HG03097 (cell line): ENCODE data around the gene RCAN1.

Source experiments
- ATAC-seq: cut with Tn5 transposase; IDR thresholded peaks from one replicate; pipeline ENCODE4 v1.9.1; 2021; ENCODE audit not compliant: unreplicated experiment, low FRiP score

The RCAN1 gene

DNA sequence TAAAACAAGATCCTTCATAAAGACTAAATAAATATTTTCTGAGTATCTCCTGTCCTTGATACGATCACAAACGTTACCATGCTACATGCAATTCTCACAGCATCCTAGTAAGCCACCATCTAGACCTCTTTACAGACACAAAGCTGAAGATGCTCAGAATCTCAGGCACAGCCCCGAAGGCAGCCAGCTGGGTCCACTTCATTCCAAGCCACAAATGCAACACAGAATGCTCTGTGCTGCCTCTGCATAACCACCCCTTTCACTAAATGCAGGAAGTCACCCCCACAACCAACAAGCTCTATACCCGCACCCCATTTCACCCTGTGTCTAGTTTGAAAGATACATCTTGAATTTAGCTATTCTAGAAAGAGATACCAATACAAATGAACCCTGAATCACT, 12.9 kb downstream of the RCAN1 start:
- ATAC-seq = no peak

DNA sequence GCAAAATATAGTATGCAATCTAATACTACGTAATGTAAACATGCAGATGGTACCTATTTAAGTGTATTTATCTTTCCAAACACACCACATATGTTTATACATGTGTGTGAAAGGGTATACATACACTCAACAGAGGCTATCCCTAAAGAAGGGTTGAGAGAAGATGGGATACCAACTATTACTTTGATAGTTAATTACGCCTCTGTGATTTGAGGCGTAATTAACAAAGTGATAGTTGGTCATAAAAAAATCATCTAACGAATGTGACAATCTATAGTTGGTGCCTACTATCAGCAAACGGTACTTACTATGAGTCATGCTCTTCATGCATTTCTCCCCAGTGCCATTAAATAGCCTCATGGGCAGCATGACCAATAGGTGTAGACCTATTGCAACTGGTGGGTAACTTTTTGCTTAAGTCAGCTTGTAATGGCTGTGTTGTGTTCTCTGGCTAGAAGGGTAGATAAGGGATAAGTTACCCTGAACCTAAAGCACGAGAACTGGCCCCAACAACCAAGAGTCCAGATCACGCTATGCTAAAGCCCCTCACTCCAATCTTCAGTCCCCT, 15.3 kb downstream of the RCAN1 start:
- no peak for ATAC-seq

DNA sequence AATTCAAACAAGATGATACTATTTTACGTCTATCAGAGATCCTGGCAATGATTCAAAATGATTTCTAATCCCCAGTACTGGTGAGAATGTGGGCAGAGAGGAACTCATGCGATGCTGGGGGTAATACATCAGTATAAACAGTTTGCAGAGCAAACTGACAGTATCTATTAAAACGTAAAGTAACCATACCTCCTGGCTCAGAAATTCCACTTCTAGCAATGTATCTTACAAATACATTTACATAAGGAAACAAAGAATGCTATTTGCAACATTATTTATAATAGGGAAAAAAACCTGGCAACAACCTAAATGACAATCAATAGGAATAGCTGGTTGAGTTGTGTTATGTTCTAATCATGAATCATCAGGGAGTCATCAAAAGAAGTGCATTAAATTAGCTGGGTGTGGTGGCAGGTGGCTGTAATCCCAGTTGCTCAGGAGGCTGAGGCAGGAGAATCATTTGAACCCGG, 15.9 kb downstream of the RCAN1 start:
- ATAC-seq = no peak

DNA sequence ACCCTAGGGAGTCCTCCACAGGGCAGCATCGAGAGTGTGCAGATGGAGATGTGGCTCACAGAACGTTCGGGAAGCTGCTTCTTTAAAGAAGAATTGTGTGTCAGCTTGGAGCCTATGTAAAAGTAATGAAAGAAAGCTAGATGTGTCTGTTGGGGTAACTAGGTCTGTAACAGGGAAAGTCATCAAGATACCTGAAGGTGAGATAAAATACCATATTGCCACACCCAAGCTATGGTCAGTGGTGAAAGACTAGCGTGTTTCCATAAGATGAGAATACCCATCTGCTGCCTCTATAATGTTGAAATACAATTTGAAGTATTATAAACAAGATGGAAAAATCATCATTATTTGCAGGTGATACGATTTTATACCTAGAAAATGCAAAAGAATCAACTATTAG, 17.5 kb downstream of the RCAN1 start:
- no peak for ATAC-seq

DNA sequence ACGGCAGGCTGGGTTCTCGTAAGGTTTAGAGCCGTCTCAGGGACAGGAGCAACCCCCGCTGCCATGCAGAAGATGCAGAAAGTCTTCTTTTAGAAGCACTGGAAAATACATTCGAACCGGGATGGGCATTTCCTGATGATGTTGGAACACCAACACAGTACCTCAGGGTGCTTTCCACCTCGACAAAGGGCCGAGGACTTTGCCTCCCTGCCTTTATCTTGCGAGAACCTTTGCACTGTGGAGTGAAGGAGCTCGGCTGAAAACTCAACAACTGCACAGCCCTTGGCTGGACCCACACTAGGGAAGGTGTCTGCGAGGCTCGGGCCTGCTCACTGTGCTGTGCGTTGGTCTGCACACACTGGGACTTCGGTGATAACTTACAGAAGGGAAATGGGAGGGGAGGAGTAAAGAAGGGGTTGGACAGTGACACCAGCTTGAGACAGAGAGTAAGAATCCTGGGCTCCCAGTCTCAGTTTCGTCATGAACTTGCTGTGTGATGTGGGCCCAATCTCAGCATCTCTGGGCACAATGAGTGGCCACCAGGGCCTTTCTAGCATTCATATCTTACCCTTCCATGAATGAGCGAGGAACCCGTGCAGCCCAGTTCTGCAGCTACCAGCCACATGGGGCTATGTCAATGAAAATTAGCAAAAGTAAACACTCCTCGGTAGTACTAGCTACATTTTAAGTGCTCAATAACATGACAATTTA, 18.2 kb downstream of the RCAN1 start:
- ATAC-seq = no peak

DNA sequence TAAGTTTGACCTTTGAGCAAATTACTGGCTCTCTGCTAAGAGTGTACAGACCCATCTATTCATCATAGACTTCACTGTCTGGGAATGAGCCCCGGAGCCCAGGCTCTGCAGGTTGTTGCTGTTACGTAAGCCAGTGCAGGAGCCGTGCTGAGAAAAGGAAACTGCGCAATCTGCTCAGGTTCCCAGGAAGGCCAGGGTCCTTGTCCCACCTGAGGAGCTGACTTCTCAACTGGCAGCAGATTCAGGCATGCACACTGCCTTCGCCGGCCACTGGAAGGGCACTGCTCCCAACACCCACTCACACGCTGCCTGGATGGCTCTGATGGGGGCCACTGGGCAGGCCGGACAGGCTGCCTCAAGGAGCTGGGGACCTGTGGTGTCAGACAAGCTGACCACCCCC, 19.5 kb downstream of the RCAN1 start:
- no peak for ATAC-seq

DNA sequence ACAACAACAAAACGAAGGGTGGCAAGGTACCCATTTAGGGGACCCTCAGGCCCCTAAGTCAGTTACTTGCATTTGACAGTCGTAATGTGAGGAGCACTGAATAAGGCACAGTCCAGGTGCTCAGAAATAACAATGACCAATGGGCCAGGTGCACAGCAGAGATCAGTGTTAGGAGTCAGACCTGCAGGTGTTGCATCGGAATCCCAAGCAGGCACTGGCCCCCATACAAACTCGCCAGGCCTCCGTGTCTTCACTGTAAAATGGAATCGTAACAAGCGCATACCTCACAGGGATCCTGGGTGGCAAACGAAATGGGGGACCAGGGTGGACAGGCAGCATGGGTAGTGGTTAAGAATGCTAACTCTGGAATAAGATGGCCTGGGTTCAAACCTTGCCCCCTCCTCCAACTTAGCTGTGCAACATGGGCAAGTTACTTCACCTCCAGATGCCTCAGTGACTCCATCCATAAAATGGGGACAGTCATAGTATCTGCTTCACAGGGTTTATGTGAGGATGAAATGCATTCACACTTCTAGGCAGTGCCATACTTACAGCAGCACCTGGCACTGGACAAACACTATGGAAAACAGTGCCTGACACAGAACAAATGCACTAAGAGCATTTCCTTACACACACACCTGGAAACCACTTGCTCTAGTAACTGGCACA, 20.2 kb downstream of the RCAN1 start:
- no peak for ATAC-seq

DNA sequence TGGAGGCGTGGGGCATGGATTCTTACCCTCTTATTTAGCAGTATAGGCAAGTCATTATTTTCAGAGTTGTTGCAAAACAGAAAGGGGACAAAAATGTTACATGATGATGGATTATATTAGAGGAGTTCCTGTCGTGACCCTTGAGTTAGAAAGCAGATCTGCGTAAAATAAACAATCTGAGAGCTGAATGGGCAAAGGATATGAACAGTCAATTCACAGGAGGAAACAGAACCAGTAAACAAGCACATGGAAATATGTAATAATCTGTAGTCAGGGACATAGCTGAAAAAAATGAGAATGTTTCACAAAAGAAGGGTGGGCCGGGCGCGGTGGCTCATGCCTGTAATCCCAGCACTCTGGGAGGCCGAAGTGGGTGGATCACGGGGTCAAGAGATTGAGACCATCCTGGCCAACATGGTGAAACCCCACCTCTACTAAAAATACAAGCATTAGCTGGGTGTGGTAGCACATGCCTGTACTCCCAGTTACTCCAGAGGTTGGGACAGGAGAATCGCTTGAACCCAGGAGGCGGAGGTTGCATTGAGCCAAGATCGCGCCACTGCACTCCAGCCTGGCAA, 20.9 kb downstream of the RCAN1 start:
- no peak for ATAC-seq

DNA sequence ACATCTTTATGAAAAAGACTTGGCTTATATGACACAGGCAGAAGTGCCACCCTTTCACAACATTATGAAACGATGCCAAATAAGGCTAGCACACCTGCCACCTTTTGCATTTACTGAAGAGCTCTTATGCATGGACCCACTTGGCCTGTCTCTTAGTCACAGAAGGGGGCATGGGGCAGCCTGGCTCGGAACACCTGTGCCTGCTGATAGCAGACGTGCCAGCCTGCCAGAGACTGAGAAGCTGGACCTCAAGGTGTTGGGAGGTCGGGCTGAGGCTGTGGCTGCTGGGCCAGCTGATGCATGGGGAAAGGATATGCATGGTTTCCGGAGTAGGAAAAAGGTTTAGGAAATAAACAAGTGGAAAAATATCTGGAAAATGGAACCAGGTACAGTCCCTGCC, 21.5 kb downstream of the RCAN1 start:
- ATAC-seq = no peak

DNA sequence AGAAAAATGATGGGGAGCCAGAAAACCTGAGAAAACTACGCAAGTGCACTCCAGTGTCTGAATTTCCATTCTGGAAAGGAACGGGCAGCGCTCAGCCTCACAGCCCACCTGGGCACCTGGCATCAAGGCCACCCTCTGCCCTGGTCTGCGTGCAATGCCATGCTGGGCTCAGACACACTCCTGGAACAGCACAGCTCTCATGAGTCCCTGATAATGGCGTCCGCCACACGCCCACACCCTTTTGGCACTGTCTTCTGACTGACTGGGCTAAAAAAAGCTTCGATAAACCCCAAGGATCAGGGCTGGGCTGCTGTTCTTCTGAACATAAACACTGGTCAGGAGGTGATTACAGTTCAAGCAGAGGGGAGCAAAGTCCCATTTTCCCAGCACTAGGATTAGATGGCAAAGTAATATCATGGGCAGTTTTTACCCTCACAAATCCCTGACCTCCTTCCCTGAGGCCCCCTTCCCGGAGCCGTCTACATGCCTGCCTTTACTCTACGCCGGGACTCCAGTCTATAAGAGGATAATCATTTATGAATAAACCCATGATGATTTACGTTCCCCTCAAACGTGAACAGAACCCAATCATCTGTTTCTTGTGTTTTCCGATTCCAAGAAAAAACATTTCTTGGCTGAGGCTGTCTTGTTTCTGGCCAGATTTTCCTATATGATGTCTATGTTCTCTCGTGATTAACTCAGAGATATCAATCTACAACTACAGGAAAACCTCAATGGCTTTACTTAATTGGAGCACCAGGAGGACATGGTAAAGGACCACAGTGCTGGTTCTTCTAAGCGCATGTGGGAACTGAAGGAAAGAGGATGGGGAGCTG, 22.6 kb downstream of the RCAN1 start:
- ATAC-seq = no peak

DNA sequence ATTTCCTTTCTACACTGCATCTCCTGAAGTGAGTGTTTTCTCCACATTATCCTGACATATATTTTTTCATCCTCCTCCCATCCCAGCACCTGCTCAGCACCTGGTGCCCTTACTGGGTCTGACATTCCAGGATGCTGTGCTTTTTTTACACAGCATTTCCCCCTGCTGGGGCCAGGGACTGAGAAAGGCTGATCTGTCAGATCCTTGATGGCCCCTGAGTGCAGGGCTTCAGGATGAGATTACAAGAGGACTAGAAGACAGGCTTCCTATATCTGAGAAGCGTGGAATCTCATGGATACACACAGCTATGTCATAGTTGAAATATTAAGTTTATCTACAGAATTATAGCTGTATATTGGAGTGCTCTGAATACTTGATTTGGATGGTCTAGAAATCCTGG, 24.4 kb downstream of the RCAN1 start:
- no peak for ATAC-seq

DNA sequence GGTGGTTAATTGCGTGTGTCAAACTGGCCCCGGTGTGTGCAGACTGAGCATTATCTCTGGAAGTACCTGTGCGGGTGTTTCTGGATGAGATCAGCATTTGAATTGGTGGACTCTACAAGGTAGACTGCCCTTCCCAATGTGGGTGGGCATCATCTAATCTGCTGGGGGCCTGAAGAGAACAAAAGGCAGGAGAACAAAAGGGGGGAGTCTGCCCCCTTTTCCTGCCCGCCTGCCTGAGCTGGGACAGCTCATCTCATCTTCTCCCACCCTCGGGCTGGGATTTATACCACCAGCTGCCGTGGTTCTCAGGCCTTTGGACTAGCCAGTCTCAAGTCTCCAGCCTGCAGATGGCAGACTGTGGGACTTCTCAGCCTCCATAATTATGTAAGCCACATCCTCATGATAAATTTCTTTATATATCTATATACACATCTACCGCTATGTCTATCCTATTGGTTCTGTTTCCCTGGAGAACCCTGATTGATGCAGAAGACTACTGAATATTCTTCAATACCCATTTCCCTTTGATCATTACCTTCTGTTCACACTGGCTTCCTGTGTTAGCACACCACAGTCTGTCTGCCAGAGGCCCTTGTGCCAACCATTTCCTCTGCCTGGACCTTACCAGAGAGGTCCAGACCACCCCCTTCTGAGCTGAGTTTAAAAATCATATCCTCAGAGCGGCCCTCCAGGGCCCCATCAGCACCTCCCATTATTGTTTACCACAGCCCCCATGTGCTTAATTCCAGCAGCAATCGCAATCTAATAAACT, 25.2 kb downstream of the RCAN1 start:
- no peak for ATAC-seq

DNA sequence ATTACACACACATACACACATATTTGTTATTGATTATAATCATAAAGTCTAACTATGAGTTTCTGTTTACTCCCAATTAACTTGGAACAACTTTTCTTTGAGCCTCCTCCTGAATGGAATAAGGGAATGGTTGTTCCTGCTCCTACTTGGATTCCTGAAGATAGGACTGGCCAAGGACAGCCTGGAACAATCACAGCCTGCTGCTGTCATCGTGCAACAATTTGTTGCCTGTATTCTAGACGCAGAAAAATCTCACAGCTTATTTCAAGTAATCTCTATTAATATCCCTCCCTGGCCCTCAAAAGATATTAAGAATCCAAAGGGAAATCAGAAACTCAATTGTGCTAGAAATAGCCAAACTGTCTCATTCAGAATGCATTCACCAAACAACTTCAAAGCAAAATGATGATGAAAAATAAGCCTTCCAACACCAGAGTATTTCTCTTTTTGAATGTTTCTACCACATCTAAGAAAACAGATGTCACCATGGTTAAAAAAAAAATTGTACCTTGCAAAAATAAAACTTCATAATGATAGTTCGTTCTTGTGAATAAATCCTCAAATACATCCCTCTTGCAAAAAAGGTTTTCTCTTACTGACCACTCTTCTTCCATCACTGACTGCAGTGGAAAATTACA, 30.9 kb downstream of the RCAN1 start:
- no peak for ATAC-seq

DNA sequence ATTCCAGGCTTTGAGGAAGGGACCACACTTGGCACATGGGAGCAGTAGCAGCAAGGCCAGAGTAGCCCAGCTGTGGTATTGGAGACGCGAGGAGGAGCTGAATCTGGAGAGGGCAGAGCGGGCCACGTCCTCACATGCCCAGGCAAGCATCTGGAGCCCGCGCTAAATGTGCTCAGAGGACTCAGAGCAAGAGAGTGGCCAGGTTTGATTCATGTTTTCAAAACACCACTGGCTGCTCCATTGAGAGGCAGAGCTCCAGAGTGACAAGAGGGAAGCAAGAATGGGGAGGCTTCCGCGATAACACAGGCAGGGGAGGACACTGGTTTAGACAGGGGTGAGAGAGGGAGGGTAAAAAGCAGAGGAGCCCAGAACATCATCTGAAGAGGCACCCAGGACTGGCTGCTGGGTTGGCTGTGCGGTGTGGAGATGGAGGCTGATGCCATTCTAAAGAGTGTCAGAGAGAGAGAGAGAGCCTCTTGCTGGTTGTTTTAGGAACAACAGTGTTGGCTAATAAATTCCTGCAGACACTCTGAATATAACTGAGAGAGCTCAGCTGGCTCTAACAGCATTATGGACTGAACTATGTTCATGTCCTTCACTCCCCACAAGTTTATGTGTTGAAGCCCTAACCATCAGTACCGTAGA, 32.3 kb downstream of the RCAN1 start:
- no peak for ATAC-seq

DNA sequence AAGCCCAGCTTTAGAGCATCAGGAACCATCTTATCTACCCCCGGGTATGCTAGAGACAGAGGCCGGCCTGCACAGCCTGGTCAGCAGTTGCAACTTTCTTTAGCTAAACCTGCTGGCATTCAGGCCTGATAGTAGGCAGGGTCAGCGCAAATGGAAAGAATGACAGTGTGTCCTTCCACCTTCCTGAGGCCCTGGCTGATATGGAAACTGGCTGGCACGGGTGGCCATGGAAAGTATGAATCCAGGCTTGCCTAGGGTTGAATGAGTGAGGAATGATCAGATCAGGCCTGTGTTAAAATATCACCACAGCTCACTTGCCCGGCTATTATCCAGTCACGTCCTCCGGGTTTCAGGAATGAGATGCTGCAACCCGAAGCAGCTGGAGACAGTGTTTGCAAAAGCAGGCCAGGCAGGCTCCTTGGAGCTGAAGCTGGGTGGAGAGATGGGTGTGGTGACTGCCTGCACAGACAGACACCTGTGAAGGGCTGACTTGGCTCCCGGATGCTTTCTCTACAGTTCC, 34.7 kb downstream of the RCAN1 start:
- ATAC-seq = no peak

DNA sequence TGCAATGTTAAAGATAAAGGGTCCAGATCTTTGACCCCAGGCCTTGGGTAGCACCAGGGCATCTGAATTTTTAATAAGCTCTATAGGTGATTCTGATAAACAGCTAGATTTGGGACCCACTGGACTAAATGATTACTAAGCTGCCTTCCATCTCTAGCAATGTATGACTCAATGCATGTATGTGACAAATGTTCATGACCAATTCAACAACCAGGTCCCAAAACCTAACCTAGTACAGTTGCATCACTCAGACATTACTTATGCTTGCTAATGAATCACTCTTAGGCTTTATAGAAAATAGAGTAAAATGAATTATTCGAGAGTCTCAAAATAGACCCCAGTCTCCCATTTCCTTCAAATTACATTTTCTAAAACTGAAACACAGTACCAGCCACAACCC, 35.5 kb downstream of the RCAN1 start:
- ATAC-seq = no peak

DNA sequence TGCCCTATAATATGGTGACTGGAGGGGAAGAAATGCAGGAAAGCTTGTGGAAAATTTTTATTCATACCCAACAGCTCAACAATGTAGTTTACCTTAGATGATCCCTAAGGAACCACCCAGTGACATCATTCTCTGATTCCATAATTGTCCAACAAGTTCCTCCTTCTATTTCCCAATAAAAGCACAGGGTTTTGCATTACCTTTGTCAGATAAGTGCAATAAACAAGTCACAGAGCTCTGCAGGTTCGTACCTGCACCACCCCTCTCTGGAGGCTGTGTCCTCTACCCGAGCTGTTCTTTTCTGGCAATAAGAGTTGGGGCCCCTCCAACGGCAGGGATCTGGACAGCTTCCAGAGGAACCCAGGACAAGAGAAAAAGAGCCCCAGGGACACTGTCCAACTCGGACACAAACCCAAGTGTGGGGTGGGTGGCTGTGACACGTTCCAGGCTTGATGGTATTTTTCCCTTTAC, 38.8 kb downstream of the RCAN1 start:
- no peak for ATAC-seq

DNA sequence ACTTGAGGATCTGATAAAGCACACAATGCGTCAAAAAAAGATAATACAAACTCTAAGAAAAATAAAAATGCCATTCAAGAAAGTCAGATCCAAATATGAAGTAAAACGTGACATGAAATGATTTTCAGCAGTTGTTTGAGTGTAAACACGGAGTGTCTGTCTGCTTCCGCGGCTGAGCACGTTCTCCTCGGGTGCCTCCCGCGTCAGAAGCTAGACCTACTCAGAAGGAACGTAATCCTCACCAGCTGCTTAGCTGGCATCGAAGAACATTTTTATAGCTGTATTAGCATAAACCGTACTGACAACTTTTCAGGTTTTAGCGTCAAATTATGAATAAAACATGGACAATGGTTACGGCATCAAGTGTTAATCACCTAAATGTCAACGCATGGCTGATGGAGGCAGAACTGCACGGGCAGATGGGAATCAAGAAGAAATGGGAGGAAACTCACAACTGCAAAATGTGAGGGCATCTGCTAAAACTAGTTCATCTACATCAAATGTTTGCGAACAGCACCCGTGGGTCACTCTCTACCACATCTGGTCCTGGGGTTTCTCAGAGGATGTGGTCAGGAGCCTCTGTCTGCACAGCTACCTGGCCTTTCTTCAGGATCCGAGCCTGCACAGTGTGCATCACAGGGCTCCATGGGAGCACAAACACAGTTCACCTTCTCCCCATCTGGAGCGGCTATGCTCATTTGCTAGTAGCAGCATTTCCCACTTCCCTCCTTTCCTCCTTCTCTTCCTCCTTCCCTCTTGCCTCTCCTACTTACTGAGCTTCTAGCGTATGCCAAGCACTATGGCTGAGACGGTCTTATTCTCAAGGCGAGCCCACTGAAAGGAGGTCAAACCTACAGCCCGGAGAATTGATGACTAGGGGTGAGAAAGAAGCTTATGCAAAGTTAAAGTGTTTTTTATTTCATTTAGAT, 40.0 kb downstream of the RCAN1 start:
- ATAC-seq = no peak
